ENCODE data around the gene TPH1.

The TPH1 gene

GRCh38 chr11:18046116-18046777 is at the start of gene TPH1:
TPH1 (minus strand) TSS chr11:18046269; CDS start chr11:18040762, 5,507 bp downstream.
- no peak for DNase-seq (ENCODE audit: low read depth in 2 of 3, low spot score in 2 of 3)

- no peak for DNase-seq (ENCODE audit: low read depth in 2 of 3, low spot score in 2 of 3)
Measured at GRCh38 chr11:18093959-18094358, 47.9 kb upstream of the TPH1 start.

GRCh38 chr11:18091731-18092130 is 45.7 kb upstream of the TPH1 start:
- DNase-seq (ENCODE audit: low read depth in 2 of 3, low spot score in 2 of 3), result no peak

- no peak for DNase-seq (ENCODE audit: low read depth in 2 of 3, low spot score in 2 of 3)
Measured at GRCh38 chr11:18088966-18089365, 42.9 kb upstream of the TPH1 start.

GRCh38 chr11:18088366-18088765 is 42.3 kb upstream of the TPH1 start:
- DNase-seq (ENCODE audit: low read depth in 2 of 3, low spot score in 2 of 3), result no peak

- DNase-seq (ENCODE audit: low read depth in 2 of 3, low spot score in 2 of 3), result no peak
Measured at GRCh38 chr11:18081551-18081950, 35.5 kb upstream of the TPH1 start.

- no peak for DNase-seq (ENCODE audit: low read depth in 2 of 3, low spot score in 2 of 3)
Measured at GRCh38 chr11:18080451-18080850, 34.4 kb upstream of the TPH1 start.

- DNase-seq (ENCODE audit: low read depth in 2 of 3, low spot score in 2 of 3), result no peak
Measured at GRCh38 chr11:18078909-18079308, 32.8 kb upstream of the TPH1 start.

GRCh38 chr11:18075444-18075843 is 29.4 kb upstream of the TPH1 start:
- no peak for DNase-seq (ENCODE audit: low read depth in 2 of 3, low spot score in 2 of 3)

- DNase-seq (ENCODE audit: low read depth in 2 of 3, low spot score in 2 of 3), result no peak
Measured at GRCh38 chr11:18071098-18071705, 25.1 kb upstream of the TPH1 start.

- no peak for DNase-seq (ENCODE audit: low read depth in 2 of 3, low spot score in 2 of 3)
Measured at GRCh38 chr11:18067372-18067771, 21.3 kb upstream of the TPH1 start.

- no peak for DNase-seq (ENCODE audit: low read depth in 2 of 3, low spot score in 2 of 3)
Measured at GRCh38 chr11:18066626-18067025, 20.6 kb upstream of the TPH1 start.

GRCh38 chr11:18065572-18065971 is 19.5 kb upstream of the TPH1 start:
- no peak for DNase-seq (ENCODE audit: low read depth in 2 of 3, low spot score in 2 of 3)

GRCh38 chr11:18064450-18065054 is 18.5 kb upstream of the TPH1 start:
- DNase-seq (ENCODE audit: low read depth in 2 of 3, low spot score in 2 of 3), result no peak

GRCh38 chr11:18063862-18064434 is 17.9 kb upstream of the TPH1 start:
- DNase-seq (ENCODE audit: low read depth in 2 of 3, low spot score in 2 of 3), result no peak

- no peak for DNase-seq (ENCODE audit: low read depth in 2 of 3, low spot score in 2 of 3)
Measured at GRCh38 chr11:18063125-18063524, 17.1 kb upstream of the TPH1 start.

- no peak for DNase-seq (ENCODE audit: low read depth in 2 of 3, low spot score in 2 of 3)
Measured at GRCh38 chr11:18061351-18061750, 15.3 kb upstream of the TPH1 start.

GRCh38 chr11:18056561-18057181 is 10.6 kb upstream of the TPH1 start:
- DNase-seq (ENCODE audit: low read depth in 2 of 3, low spot score in 2 of 3), result no peak

GRCh38 chr11:18054511-18055103 is 8.5 kb upstream of the TPH1 start:
- DNase-seq (ENCODE audit: low read depth in 2 of 3, low spot score in 2 of 3), result no peak

- no peak for DNase-seq (ENCODE audit: low read depth in 2 of 3, low spot score in 2 of 3)
Measured at GRCh38 chr11:18050848-18051247, 4.8 kb upstream of the TPH1 start.

- no peak for DNase-seq (ENCODE audit: low read depth in 2 of 3, low spot score in 2 of 3)
Measured at GRCh38 chr11:18036456-18036855, 9.6 kb downstream of the TPH1 start.

Measured in activated CD8-positive, alpha-beta memory T cell treated with anti-CD3 and anti-CD28 coated beads for 48 hours (primary cell).